GM12878 (cell line): ENCODE measurements around the gene PCDHB7.

Source experiments
- BCL11A ChIP-seq: IDR thresholded peaks from 2 replicates; pipeline ENCODE4 v1.6.1; 2011; ENCODE audit warnings: low read depth, low read length
- BCL3 ChIP-seq: IDR thresholded peaks from 2 replicates; pipeline ENCODE4 v1.6.1; 2011; ENCODE audit warnings: borderline replicate concordance, low read depth, mild to moderate bottlenecking, moderate library complexity, low read length; ENCODE audit not compliant: insufficient read depth, poor library complexity, severe bottlenecking
- BMI1 ChIP-seq: fragments of 450-650 bp; IDR thresholded peaks from 2 replicates; pipeline ENCODE4 v1.6.1; 2016; ENCODE audit warnings: mild to moderate bottlenecking, moderate library complexity, borderline replicate concordance
- CBFB ChIP-seq: IDR thresholded peaks from 2 replicates; pipeline ENCODE4 v1.6.1; 2016; ENCODE audit warnings: antibody characterized with exemption, low read depth
- CHD1 ChIP-seq: IDR thresholded peaks from 2 replicates; pipeline ENCODE4 v1.6.1; 2012; ENCODE audit warnings: low read depth, low read length, improper control_type of control experiment
- HSF1 ChIP-seq: fragments of 150-350 bp; IDR thresholded peaks from 2 replicates; pipeline ENCODE4 v1.6.1; 2014; ENCODE audit warnings: mild to moderate bottlenecking, low read depth, low read length
- IKZF1 ChIP-seq: fragments of 450-650 bp; conservative IDR thresholded peaks from 2 replicates; pipeline ENCODE4 v1.6.1; 2017; ENCODE audit warnings: antibody characterized with exemption, mild to moderate bottlenecking
- JUND ChIP-seq: IDR thresholded peaks from 2 replicates; pipeline ENCODE4 v1.6.1; 2012; ENCODE audit warnings: low read depth, mild to moderate bottlenecking, low read length, improper control_type of control experiment, moderate library complexity
- NFYB ChIP-seq: IDR thresholded peaks from 2 replicates; pipeline ENCODE4 v1.6.1; 2011; ENCODE audit warnings: low read depth, mild to moderate bottlenecking, low read length, improper control_type of control experiment, moderate library complexity; ENCODE audit not compliant: insufficient read depth
- POLR2A ChIP-seq: IDR thresholded peaks from 2 replicates; pipeline ENCODE4 v1.6.1; 2011; ENCODE audit warnings: low read depth, mild to moderate bottlenecking, low read length
- TCF12 ChIP-seq: IDR thresholded peaks from 2 replicates; pipeline ENCODE4 v1.6.1; 2011; ENCODE audit warnings: low read depth, mild to moderate bottlenecking, low read length
- USF2 ChIP-seq: IDR thresholded peaks from 2 replicates; pipeline ENCODE4 v1.6.1; 2011; ENCODE audit warnings: low read depth, low read length, improper control_type of control experiment, borderline replicate concordance
- TF ChIP-seq, protein P1 (sequence below), 3 experiments: IDR thresholded peaks in 2 of 3; conservative IDR thresholded peaks in 1 of 3; 2 replicates each; pipeline ENCODE4 v1.5.1; 2011; ENCODE audit warnings: low read depth in 3 of 3, low read length in 3 of 3, mild to moderate bottlenecking in 3 of 3, control low read depth in 2 of 3, moderate library complexity in 2 of 3, inconsistent platforms in 1 of 3, mixed read lengths in 1 of 3; ENCODE audit not compliant: control insufficient read depth in 2 of 3, insufficient read depth in 1 of 3; ENCODE audit errors: extremely low read depth in 1 of 3
- TF ChIP-seq, protein P2 (sequence below): fragments of 450-650 bp; IDR thresholded peaks from 2 replicates; pipeline ENCODE4 v1.6.1; 2017; ENCODE audit warnings: mild to moderate bottlenecking

GRCh38 chr5:141149812-141150211 lies 22.6 kb upstream of the PCDHB7 start, which contains the start of gene PCDHB6:
- TF ChIP-seq, protein P1, sequence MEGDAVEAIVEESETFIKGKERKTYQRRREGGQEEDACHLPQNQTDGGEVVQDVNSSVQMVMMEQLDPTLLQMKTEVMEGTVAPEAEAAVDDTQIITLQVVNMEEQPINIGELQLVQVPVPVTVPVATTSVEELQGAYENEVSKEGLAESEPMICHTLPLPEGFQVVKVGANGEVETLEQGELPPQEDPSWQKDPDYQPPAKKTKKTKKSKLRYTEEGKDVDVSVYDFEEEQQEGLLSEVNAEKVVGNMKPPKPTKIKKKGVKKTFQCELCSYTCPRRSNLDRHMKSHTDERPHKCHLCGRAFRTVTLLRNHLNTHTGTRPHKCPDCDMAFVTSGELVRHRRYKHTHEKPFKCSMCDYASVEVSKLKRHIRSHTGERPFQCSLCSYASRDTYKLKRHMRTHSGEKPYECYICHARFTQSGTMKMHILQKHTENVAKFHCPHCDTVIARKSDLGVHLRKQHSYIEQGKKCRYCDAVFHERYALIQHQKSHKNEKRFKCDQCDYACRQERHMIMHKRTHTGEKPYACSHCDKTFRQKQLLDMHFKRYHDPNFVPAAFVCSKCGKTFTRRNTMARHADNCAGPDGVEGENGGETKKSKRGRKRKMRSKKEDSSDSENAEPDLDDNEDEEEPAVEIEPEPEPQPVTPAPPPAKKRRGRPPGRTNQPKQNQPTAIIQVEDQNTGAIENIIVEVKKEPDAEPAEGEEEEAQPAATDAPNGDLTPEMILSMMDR (IDR thresholded peaks at IDR 0.05 in 2 of 3, conservative IDR thresholded peaks at IDR 0.05 in 1 of 3; ENCODE audit: control insufficient read depth in 2 of 3, extremely low read depth in 1 of 3, insufficient read depth in 1 of 3, low read depth in 3 of 3, low read length in 3 of 3) = no peak; a peak in 1 of 6 replicates
- TF ChIP-seq TCF12 = no peak
- TF ChIP-seq HSF1 = no peak
- TF ChIP-seq BCL3 = no peak
- TF ChIP-seq USF2 = no peak
- no peak for TF ChIP-seq BCL11A
- TF ChIP-seq JUND = no peak
- no peak for TF ChIP-seq CBFB
- no peak for TF ChIP-seq BMI1
- TF ChIP-seq, protein P2, sequence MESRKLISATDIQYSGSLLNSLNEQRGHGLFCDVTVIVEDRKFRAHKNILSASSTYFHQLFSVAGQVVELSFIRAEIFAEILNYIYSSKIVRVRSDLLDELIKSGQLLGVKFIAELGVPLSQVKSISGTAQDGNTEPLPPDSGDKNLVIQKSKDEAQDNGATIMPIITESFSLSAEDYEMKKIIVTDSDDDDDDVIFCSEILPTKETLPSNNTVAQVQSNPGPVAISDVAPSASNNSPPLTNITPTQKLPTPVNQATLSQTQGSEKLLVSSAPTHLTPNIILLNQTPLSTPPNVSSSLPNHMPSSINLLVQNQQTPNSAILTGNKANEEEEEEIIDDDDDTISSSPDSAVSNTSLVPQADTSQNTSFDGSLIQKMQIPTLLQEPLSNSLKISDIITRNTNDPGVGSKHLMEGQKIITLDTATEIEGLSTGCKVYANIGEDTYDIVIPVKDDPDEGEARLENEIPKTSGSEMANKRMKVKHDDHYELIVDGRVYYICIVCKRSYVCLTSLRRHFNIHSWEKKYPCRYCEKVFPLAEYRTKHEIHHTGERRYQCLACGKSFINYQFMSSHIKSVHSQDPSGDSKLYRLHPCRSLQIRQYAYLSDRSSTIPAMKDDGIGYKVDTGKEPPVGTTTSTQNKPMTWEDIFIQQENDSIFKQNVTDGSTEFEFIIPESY = no peak
- TF ChIP-seq IKZF1 = no peak
- TF ChIP-seq CHD1 = no peak
- TF ChIP-seq POLR2A = no peak
- no peak for TF ChIP-seq NFYB
